NB4 (cell line): ENCODE measurements around the gene FRY.

Source experiments
- CTCF ChIP-seq: IDR thresholded peaks from one replicate; pipeline ENCODE4 v1.5.1; 2012; ENCODE audit warnings: low read depth, low read length
- POLR2A ChIP-seq: IDR thresholded peaks from 2 replicates; pipeline ENCODE4 v1.6.1; 2011; ENCODE audit warnings: mild to moderate bottlenecking; ENCODE audit not compliant: insufficient read length; ENCODE audit errors: extremely low read depth

GRCh38 chr13:32164622-32165268 lies 133.2 kb downstream of the FRY start:
- TF ChIP-seq CTCF (peak; percentile 71), POLR2A (no peak)
